ENCODE data around the gene PDZD8.

DNA sequence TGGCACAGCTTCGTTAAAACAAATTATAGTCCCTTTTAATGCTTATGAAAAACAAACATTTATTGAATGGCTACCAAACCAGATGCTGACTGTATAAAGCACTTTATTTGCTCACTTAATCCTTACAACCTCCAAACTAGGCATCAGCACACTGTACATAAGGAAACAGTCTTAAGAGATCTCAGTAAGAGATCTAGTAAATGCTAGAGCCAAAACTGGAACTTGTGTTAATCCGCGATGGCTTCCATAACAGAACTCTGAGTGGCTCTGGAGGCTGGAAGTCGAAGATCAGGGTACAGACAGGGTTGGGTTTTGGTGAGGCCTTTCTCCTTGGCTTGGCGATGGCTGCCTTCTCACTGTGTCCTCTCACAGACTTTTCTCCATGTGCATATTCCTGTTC, 27.0 kb downstream of the PDZD8 start:
- TF ChIP-seq, protein P1, sequence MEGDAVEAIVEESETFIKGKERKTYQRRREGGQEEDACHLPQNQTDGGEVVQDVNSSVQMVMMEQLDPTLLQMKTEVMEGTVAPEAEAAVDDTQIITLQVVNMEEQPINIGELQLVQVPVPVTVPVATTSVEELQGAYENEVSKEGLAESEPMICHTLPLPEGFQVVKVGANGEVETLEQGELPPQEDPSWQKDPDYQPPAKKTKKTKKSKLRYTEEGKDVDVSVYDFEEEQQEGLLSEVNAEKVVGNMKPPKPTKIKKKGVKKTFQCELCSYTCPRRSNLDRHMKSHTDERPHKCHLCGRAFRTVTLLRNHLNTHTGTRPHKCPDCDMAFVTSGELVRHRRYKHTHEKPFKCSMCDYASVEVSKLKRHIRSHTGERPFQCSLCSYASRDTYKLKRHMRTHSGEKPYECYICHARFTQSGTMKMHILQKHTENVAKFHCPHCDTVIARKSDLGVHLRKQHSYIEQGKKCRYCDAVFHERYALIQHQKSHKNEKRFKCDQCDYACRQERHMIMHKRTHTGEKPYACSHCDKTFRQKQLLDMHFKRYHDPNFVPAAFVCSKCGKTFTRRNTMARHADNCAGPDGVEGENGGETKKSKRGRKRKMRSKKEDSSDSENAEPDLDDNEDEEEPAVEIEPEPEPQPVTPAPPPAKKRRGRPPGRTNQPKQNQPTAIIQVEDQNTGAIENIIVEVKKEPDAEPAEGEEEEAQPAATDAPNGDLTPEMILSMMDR (IDR thresholded peaks at IDR 0.05; ENCODE audit: low read depth, low read length), result no peak
- no peak for TF ChIP-seq POLR2A (IDR thresholded peaks at IDR 0.05; ENCODE audit: extremely low read depth, insufficient read length)
- TF ChIP-seq, protein P2, sequence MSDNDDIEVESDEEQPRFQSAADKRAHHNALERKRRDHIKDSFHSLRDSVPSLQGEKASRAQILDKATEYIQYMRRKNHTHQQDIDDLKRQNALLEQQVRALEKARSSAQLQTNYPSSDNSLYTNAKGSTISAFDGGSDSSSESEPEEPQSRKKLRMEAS (IDR thresholded peaks at IDR 0.05; ENCODE audit: low read depth, low read length), result no peak
